GM19240 (cell line): ENCODE results near the gene OR8B4.
"Not testable (repeated sequence)": the region's sequence is repeated elsewhere in the genome, so short reads cannot be mapped to it uniquely, and the experiment has no call there.

ENCODE experiments used
- DNase-seq: peaks from one replicate; pipeline ENCODE4 v3.0.0; 2011; ENCODE audit warnings: low spot score; ENCODE audit not compliant: insufficient read length

Gene OR8B4

GRCh38 chr11:124424384-124424921 lies at the start of gene OR8B4:
OR8B4 (minus strand) TSS chr11:124424871; CDS start chr11:124424871, 0 bp downstream.
- no peak for DNase-seq

GRCh38 chr11:124474079-124474478 lies 49.4 kb upstream of the OR8B4 start:
- no peak for DNase-seq

- no peak for DNase-seq
Observed at GRCh38 chr11:124473476-124473875, 48.8 kb upstream of the OR8B4 start.

GRCh38 chr11:124470561-124471227 lies 46.0 kb upstream of the OR8B4 start:
- DNase-seq = no peak

DNA sequence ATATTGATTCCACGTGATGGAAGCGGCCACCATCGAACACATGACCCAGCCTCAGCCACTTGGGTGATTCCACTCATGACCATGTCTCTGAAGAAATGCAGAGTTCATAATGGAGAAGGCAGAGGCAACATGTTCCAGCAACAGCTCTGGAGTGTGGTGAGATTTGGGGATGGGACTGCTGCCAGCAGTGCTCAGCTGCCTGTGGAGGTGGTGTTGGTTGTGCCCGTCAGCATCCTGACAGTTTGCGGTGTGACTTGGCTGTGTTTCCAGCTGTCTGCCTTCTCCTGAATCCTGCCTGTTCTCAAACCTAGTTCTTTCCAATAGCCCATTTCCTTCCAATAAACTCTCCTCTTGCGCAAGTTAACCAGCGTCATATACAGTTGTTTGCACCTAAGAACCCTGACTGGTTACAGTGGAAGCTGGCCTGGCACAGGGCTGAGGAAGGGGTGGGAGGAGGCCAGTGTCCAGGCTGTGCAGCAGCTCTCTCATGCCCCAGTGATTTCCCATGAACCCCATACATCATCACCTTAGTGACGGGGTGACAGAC lies 42.8 kb upstream of the OR8B4 start:
- DNase-seq = no peak

DNA sequence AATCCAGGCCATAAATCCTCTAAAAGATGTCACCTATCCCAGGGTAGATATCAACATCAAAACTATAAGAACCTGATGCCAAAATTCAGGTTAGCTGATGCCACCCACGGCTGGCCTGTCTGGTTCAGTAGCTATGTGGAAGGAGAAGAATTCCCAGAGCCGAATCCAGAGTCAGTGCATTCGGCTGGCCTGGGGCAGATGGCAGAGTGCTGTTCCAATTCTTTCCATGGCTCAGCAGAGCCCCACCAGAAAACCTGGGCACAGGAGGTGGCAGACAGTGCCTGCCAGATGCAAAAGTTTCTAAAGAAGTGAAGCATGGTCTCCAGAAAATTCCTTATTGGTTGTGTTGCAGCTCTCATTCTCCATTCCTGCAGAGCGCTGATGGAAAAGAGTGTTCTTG lies 40.7 kb upstream of the OR8B4 start:
- no peak for DNase-seq

GRCh38 chr11:124463990-124464389 lies 39.3 kb upstream of the OR8B4 start:
- DNase-seq = no peak

DNA sequence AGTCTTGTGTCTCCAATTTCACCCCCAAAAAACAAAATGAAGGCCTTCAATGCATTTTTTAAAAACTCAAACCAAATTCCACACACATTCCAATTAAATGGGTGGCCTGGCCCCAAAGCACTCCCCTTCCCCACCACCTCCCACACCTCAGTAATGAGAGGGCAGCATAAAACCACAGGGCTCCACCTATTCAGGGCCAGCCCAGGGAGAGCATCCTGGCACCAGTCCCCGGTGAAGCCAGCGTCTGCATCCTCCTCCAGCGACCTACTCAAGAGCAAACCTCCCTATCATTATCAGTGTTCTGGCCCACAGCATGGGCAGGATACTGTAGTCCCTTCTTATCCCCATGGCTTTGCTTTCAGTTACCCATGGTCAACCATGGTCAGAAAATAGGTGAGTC lies 38.7 kb upstream of the OR8B4 start:
- DNase-seq = no peak

DNA sequence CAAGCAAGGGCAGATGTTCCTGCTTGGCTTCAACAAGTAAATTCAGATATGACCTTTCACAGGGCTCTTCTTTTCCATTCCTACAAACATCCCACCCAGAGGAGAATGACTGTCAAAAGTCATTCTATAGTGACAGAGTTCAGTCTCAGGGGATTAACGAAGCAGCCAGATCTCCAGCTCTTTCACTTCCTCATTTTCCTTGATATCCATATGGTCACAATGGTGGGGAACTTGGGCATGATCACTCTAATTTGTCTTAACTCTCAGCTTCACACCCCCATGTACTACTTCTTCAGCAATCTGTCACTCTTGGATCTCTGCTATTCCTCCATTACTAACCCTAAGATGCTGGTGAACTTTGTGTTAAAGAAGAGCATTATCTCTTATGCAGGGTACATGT lies 35.8 kb upstream of the OR8B4 start:
- DNase-seq = no peak

DNA sequence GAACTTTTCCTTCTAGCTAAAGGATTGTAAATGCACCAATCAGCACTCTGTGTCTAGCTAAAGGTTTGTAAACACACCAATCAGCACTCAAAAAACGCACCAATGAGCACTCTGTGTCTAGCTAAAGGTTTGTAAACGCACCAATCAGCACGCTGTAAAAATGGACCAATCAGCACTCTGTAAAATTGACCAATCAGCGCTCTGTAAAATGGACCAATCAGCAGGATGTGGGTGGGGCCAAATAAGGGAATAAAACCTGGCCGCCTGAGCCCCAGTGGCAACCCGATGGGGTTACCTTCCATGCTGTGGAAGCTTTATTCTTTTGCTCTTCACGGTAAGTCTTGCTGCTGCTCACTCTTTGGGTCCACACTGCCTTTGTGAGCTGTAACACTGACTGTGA lies 34.7 kb upstream of the OR8B4 start:
- DNase-seq = not testable (repeated sequence)

DNA sequence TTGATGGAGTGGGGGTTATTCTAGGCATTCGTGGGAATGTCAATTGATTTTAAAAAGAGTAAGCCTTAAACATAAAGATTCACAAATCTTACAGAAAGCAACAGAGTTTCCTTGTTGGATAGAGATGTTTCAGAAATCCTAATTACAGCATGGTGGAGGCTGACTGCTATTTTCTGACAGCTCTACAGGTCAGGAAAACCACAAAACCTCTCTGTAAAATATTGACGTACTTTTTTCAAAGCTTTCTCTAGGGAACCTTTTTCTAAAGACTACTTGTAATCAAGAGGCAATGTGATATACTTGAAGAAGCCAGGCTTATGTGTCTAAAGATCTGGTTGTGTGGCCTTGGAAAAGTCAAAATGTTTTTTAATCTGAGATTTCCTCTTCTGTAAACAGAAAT lies 29.9 kb upstream of the OR8B4 start:
- DNase-seq = no peak

DNA sequence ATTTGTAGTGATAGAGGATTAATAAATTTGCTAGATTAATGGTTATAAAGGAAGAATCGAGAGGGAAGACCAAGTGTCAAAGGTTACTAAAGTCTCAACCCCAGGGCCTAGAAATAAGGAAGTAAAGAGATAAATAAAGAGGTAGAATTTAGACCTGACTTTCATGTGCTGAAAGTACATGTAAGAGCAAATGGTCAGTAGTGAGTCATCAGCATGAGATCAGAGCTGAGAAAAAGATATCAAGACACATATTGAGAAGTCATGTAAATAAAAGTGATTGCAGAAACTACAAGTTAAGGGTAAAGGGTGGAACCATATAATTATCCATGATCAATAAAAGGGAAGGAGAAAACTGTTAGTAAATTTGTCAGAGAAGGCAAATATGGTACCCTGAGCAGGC lies 22.2 kb upstream of the OR8B4 start:
- no peak for DNase-seq

DNA sequence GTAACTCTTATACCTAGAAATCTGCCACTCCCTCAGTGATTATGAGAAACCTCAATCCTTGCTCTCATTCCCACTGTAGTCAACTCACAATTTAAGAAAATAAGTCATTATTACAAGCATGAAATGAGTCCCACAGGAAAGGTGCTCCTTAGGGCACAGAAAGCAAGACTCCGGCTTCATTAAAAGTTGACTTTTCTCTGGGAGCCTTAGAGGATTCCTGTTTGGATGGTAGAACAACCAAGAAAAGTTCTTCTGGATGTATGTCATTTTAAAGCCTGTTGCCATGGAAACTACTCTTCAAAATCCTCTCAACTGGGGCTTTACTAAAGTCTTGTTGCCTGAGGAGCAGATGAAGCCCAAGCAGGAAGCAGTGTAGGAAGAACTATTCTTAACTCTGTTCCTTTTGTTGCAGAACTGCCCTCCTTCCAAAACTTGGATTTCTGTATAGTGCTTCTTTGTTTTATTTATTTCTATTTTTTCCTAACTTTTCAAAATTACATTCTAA lies 21.0 kb upstream of the OR8B4 start, which contains the start of gene OR8B8:
Gene OR8B8 (minus strand): TSS at position 51 of the 505 bp plus-strand sequence. CDS start 4,611 bp downstream, outside the sequence.
- DNase-seq = no peak

- no peak for DNase-seq
Observed at GRCh38 chr11:124442847-124443246, 18.2 kb upstream of the OR8B4 start.

DNA sequence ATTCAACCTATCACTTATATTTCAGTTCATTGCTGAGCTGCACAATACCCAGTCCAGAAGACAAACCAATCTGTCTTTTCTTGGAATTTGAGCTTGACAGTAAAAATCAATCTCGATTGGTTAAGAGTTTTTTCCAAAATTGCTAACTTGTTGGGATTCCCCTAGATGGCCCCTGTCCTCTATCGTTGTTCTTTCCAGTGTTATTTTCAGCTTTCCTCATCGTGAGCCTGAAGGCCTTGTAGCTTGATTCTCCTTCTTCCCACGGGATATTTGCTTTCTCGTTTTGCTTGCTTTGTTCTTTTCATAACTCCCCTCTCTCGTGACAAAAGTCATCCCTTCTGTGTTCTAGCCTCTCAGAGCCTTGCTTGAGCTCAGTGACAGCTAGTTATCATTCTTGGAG lies 17.8 kb upstream of the OR8B4 start:
- no peak for DNase-seq

DNA sequence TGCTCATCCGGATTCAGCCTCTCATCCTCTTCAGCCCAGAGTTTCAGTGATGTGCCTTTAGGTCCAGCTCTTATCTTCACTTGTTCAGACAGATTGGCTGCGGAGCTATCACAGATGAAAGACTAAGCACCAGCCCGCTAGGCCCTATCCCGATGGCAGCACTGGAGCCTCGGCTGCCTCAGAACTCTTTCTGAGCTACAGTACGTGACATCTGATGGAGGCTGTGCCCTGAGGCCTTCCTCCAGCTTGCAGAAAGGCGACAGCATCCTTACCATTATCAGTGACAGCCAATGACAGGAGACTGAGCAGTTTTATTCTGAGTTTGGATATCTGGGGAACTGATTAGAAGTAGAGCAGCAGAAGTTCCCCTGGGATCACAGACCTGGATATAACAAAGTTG lies 16.8 kb upstream of the OR8B4 start:
- DNase-seq = no peak

- DNase-seq = no peak
Observed at GRCh38 chr11:124441081-124441480, 16.4 kb upstream of the OR8B4 start.

DNA sequence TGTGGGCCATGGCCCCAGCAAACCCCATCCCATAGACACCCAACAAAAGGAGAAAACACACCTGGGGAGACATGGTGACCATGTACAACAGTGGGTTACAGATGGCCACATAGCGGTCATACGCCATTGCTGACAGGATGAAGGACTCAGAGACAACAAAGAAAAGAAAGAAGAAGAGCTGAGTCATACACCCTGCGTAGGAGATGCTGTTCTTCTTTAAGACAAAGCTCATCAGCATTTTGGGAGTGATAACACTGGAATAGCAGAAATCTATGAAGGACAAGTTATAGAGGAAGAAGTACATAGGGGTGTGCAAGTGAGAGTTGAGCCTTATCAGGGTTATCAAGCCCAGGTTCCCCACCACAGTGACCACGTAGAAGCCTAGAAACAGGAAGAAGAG lies 15.9 kb upstream of the OR8B4 start:
- no peak for DNase-seq

DNA sequence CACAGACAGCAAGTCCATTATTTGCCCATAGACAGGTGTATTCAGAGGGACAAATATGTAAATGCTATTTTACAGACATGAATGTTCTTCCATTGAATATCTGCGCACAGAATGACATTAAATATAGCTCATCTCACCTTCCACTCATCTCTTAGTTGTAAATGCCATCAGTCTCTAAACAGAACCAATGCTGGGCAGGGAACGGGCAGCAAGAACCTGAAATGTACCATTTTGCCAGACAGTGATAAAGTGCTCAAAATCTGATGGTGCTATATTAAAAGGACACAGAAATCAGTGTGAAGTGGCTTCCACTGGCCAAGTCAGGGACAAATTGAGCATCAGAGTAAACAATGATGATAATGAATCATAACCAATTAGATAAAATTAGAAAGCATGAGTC lies 10.0 kb upstream of the OR8B4 start:
- no peak for DNase-seq

- no peak for DNase-seq
Observed at GRCh38 chr11:124429599-124429998, 4.9 kb upstream of the OR8B4 start.

DNA sequence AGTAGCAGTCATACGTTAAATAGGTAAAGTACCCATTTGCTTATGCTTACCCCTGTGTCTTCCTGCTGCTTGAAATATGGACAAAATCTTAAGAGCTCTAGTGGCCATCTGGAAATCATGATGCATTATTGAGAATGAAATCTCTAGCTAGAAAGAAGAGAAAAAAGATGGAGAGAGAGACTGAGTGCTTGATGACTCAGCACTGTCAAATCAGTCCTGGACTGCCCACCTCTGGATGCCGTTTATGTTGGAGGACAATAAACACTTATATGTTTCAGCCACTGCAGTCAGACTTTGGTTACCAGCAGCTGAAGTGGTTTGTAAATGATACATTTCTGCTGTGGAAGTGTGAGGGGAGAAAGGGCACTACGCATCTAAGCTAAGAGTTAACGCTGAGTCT lies 3.6 kb downstream of the OR8B4 start:
- DNase-seq = no peak

DNA sequence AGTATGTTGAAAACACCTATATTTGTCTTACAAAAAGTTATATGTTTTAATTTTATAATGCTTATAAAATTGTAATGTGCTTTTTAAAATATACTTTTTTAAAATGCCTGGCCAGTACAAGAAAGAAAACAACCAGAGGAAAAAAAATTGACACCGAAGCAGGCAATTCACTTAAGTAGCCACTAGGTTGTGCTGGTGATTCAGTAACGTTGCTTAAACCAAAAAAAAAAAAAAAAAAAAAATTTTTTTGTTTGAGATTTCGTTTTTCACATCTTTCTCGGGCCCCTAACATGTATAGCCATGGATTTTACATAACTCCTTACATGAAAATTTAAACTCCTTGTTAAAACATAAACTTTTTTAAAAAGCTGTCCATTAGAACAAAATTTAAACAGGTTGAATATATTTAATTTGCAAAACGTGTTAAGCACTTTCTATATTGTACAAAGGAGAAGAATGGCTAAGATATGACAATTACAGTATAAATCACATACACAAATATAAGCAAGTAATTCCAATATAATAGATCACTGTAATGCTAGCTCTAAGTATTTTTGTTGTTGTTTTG lies 9.2 kb downstream of the OR8B4 start:
- no peak for DNase-seq

- no peak for DNase-seq
Observed at GRCh38 chr11:124409906-124410305, 14.8 kb downstream of the OR8B4 start.
